ENCODE results near the gene KLF16.

KLF16 gene

GRCh38 chr19:1818549-1819195, 44.7 kb downstream of the KLF16 start:
- DNase-seq: no peak

GRCh38 chr19:1817553-1818179, 45.7 kb downstream of the KLF16 start:
- DNase-seq: no peak

- no peak for DNase-seq
Observed at GRCh38 chr19:1816530-1817298, 46.7 kb downstream of the KLF16 start.

- no peak for DNase-seq
Observed at GRCh38 chr19:1815605-1816529, 47.5 kb downstream of the KLF16 start.

GRCh38 chr19:1814833-1815604, 48.4 kb downstream of the KLF16 start:
- no peak for DNase-seq

- DNase-seq: no peak
Observed at GRCh38 chr19:1814391-1814790, 49.0 kb downstream of the KLF16 start.

GRCh38 chr19:1813192-1814182, 49.9 kb downstream of the KLF16 start:
- no peak for DNase-seq

- peak; percentile 69 for DNase-seq
Observed at GRCh38 chr19:1812426-1813191, 50.8 kb downstream of the KLF16 start.

GRCh38 chr19:1811942-1812425, 51.4 kb downstream of the KLF16 start, which contains the start of gene ATP8B3:
TSS of gene ATP8B3 (minus strand) at chr19:1812276. CDS start at chr19:1811736, 540 bp downstream.
- DNase-seq: peak; percentile 72

- DNase-seq: peak; percentile 50
Observed at GRCh38 chr19:1811472-1811894, 51.9 kb downstream of the KLF16 start.

GRCh38 chr19:1810439-1811160, 52.8 kb downstream of the KLF16 start:
- no peak for DNase-seq

GRCh38 chr19:1809678-1810077, 53.7 kb downstream of the KLF16 start:
- DNase-seq: no peak

- DNase-seq: no peak
Observed at GRCh38 chr19:1808395-1808731, 55.0 kb downstream of the KLF16 start.

GRCh38 chr19:1807695-1808394, 55.5 kb downstream of the KLF16 start:
- no peak for DNase-seq

GRCh38 chr19:1807030-1807694, 56.2 kb downstream of the KLF16 start:
- DNase-seq: no peak

- no peak for DNase-seq
Observed at GRCh38 chr19:1806184-1807029, 57.0 kb downstream of the KLF16 start.

All from stimulated activated CD4-positive, alpha-beta T cell treated with anti-CD3 and anti-CD28 coated beads, Interleukin-12 subunit alpha, Interleukin-12 subunit beta, amount 100 ng/mL, for 4 hours (primary cell).